Lung (tissue), 12 donors: ENCODE measurements around the gene NOSIP. TPM values are rescaled to one million over a fixed set of nuclear protein-coding genes. Genes with fewer than 3 reads are reported as not detected.

Experiments used
- ATAC-seq: fragments of 200-7000 bp; cut with Tn5 transposase; one replicate; pipeline ENCODE4 v1.9.1; 2020; ENCODE audit warnings: moderate number of reproducible peaks; ENCODE audit not compliant: insufficient read depth, low FRiP score
- DNase-seq, 3 donors: peaks; one replicate each; pipeline ENCODE4 v3.0.0-alpha.2; 2013 to 2017
- H3K27ac ChIP-seq, 2 donors: one replicate each; pipeline ENCODE4 v1.5.1; 2013; ENCODE audit warnings: mild to moderate bottlenecking in 2 of 2, moderate library complexity in 2 of 2, control low read depth in 1 of 2, inconsistent platforms in 1 of 2, low read depth in 1 of 2, low read length in 1 of 2
- H3K27me3 ChIP-seq, 3 donors: one replicate each; pipeline ENCODE4 v1.5.1; 2013; ENCODE audit warnings: low read length in 2 of 3; ENCODE audit not compliant: control insufficient read depth in 3 of 3, insufficient read depth in 3 of 3
- H3K36me3 ChIP-seq, 4 donors: one replicate each; pipeline ENCODE4 v1.5.1; 2013; ENCODE audit warnings: low read length in 4 of 4, mild to moderate bottlenecking in 1 of 4, moderate library complexity in 1 of 4; ENCODE audit not compliant: control insufficient read depth in 4 of 4, insufficient read depth in 4 of 4
- H3K4me1 ChIP-seq, 5 donors: one replicate each; pipeline ENCODE4 v1.5.1; 2013; ENCODE audit warnings: low read length in 5 of 5, mild to moderate bottlenecking in 2 of 5, moderate library complexity in 1 of 5; ENCODE audit not compliant: control insufficient read depth in 5 of 5, insufficient read depth in 5 of 5
- H3K4me3 ChIP-seq: one replicate; pipeline ENCODE4 v1.5.1; 2013; ENCODE audit warnings: mild to moderate bottlenecking, control low read depth, moderate library complexity
- H3K9ac ChIP-seq, 2 donors: one replicate each; pipeline ENCODE4 v1.5.1; 2013; ENCODE audit warnings: low read length in 2 of 2, control low read depth in 1 of 2; ENCODE audit not compliant: insufficient read depth in 1 of 2
- H3K9me3 ChIP-seq, 4 donors: one replicate each; pipeline ENCODE4 v1.5.1; 2013; ENCODE audit warnings: low read length in 3 of 4, mild to moderate bottlenecking in 1 of 4, moderate library complexity in 1 of 4; ENCODE audit not compliant: control insufficient read depth in 4 of 4, insufficient read depth in 3 of 4
- CTCF ChIP-seq: IDR thresholded peaks from 2 replicates; pipeline ENCODE4 v1.5.1; 2012; ENCODE audit warnings: mild to moderate bottlenecking; ENCODE audit errors: control extremely low read depth, extremely low read depth
- WGBS, 2 donors: extraction: QIAGEN DNeasy Blood & Tissue Kit; methylation state at CpG; one replicate each; pipeline ENCODE4 v1.1.7; 2013; 5-methylcytosine and 5-hydroxymethylcytosine counted together
- polyA plus RNA-seq, 2 donors: library from polyadenylated mRNA; stranded (reverse); fragments of 200-250 nt; gene quantifications; one replicate each; pipeline ENCODE4 v1.2.1, GENCODE V29; 2013
- total RNA-seq, 2 donors: library from RNA; depleted of rRNA in 1 of 2; stranded (reverse); fragments of >200 nt in 1 of 2; gene quantifications; one replicate each; pipeline ENCODE4 v1.2.1, GENCODE V29; 2014 to 2021
- donor health status: control.
- donor health status: control.
- donor health status: Bipolar disorder and iron deficiency.
- donor health status: healthy.
- donor health status: DM: yes; HTN: yes; CAD: no.

NOSIP gene
- total and polyA plus RNA-seq, 4 donors = 40.9 to 84.2 (median 62.6) TPM

- peaks cover 0 to 6% (median 0%) of the 10 kb centered on the region in 5 donors for H3K4me1 ChIP-seq
- H3K27ac ChIP-seq = no peak overlapping the region
- no peak overlapping the region for H3K9ac ChIP-seq
- DNase-seq (no peak), ATAC-seq (no peak)
- no peak overlapping the region for H3K4me3 ChIP-seq
- no peak for TF ChIP-seq CTCF
- WGBS, 2 donors = 95 to 96% methylated on average over 12 of the region's 12 CpGs
- no peaks in the 10 kb centered on the region for H3K9me3 ChIP-seq
- no peaks in the 10 kb centered on the region for H3K27me3 ChIP-seq
- H3K36me3 ChIP-seq = peaks cover 0 to 31% (median 26%) of the 10 kb centered on the region in 4 donors
Measured at GRCh38 chr19:49609499-49610092, 29.2 kb upstream of the NOSIP start.

- no peak for DNase-seq
- no peaks in the 10 kb centered on the region for H3K4me1 ChIP-seq
- H3K27me3 ChIP-seq = no peaks in the 10 kb centered on the region
- no peaks in the 10 kb centered on the region for H3K9me3 ChIP-seq
- ATAC-seq = no peak
- no peak overlapping the region for H3K27ac ChIP-seq
- no peak for TF ChIP-seq CTCF
- no peak overlapping the region for H3K9ac ChIP-seq
- H3K36me3 ChIP-seq = peaks cover 2 to 54% (median 35%) of the 10 kb centered on the region in 4 donors
- WGBS, 2 donors = 88 to 90% methylated on average over 7 of the region's 7 CpGs
- no peak overlapping the region for H3K4me3 ChIP-seq
Measured at GRCh38 chr19:49605605-49606004, 25.2 kb upstream of the NOSIP start.

GRCh38 chr19:49602806-49603205 is 22.4 kb upstream of the NOSIP start:
- 97 to 98% methylated on average over 2 of the region's 2 CpGs for WGBS, 2 donors

More at GRCh38 chr19:49602806-49603205, 22.4 kb upstream of the NOSIP start:
- H3K9ac ChIP-seq = no peak overlapping the region
- H3K27ac ChIP-seq = no peak overlapping the region
- H3K9me3 ChIP-seq = no peaks in the 10 kb centered on the region
- H3K36me3 ChIP-seq = peaks cover 7 to 60% (median 36%) of the 10 kb centered on the region in 4 donors
- no peaks in the 10 kb centered on the region for H3K27me3 ChIP-seq
- ATAC-seq (no peak), DNase-seq (no peak)
- TF ChIP-seq CTCF = no peak
- H3K4me3 ChIP-seq = no peak overlapping the region
- no peaks in the 10 kb centered on the region for H3K4me1 ChIP-seq
